Measurements from ENCODE around the gene MFSD1.

Gene MFSD1

GRCh38 chr3:158819282-158819681 lies 17.4 kb downstream of the MFSD1 start:
- DNase-seq (ENCODE audit: low spot score) = no peak

DNA sequence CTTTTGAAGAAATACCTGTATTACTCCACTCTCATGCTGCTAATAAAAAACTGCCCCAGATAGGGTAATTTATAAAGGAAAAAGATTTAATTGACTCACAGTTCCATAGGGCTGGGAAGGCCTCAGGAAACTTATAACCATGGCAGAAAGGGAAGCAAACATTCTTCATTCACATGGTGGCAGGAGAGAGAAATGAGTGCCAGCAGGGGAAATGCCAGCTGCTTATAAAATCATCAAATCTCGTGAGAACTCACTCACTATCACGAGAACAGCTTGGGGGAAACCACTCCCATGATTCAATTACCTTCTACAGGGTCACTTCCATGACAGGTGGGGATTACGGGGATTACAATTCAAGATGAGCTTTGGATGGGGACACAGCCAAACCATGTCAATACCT lies 18.7 kb downstream of the MFSD1 start:
- no peak for DNase-seq (ENCODE audit: low spot score)

DNA sequence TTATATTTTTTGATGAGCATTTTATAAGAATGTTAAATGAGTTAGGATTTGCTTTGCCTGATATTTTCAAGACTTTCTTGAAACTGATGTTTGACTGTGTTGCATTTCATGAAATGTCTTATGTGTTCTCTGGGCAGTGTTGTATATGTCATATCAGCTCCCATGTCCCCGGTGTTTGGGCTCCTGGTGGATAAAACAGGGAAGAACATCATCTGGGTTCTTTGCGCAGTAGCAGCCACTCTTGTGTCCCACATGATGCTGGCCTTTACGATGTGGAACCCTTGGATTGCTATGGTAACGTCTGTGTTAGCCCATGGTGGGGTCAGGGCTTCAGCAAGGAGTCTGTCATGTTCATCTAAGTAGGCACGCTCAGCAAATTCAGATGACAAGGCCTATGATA lies 20.0 kb downstream of the MFSD1 start:
- DNase-seq (ENCODE audit: low spot score) = no peak

DNA sequence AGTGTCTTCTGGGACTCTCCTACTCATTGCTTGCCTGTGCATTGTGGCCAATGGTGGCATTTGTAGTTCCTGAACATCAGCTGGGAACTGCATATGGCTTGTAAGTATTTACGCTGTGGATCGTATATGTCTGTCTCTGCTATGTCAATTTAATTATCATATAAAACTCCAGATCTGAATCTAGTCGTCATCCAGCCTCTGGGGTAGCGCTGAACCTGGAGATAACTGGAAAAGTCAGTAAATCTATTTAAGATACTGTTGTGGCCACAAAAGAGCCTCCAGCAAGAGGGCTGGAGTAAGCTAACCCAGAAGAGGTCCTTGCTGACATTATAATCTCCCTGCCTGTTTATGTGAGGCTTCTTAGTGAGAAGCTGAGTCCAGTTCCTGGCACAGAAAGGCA lies 21.6 kb downstream of the MFSD1 start:
- no peak for DNase-seq (ENCODE audit: low spot score)

- DNase-seq (ENCODE audit: low spot score) = no peak
Observed at GRCh38 chr3:158827773-158828172, 25.9 kb downstream of the MFSD1 start.

- no peak for DNase-seq (ENCODE audit: low spot score)
Observed at GRCh38 chr3:158830391-158830790, 28.5 kb downstream of the MFSD1 start.

- DNase-seq (ENCODE audit: low spot score) = no peak
Observed at GRCh38 chr3:158831861-158832260, 30.0 kb downstream of the MFSD1 start.

GRCh38 chr3:158835631-158836030 lies 33.8 kb downstream of the MFSD1 start:
- DNase-seq (ENCODE audit: low spot score) = no peak

GRCh38 chr3:158836312-158836711 lies 34.5 kb downstream of the MFSD1 start:
- no peak for DNase-seq (ENCODE audit: low spot score)

- no peak for DNase-seq (ENCODE audit: low spot score)
Observed at GRCh38 chr3:158837240-158837639, 35.4 kb downstream of the MFSD1 start.

DNA sequence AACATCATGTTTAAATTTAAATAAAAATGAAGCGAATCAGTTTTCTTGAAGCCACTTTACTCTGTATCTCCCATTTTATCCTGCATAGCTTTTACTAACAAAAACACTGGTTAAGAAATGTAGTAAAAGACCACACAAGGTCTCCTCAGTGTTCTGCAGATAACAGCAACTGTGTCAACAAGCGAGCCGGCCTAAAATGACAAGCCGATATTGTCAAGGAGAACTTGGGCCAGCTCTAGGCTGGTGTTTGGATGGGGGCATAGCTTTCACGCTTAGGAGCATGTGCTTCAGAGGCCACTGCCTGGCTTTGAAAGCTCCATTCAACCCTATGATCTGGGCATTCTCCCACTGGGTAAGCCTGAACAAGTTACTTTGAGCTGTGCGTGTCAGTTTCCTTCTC lies 38.1 kb downstream of the MFSD1 start:
- no peak for DNase-seq (ENCODE audit: low spot score)

- no peak for DNase-seq (ENCODE audit: low spot score)
Observed at GRCh38 chr3:158841387-158841786, 39.5 kb downstream of the MFSD1 start.

GRCh38 chr3:158842976-158843375 lies 41.1 kb downstream of the MFSD1 start:
- no peak for DNase-seq (ENCODE audit: low spot score)

GRCh38 chr3:158845765-158846350 lies 44.0 kb downstream of the MFSD1 start:
- DNase-seq (ENCODE audit: low spot score) = peak; percentile 73

- DNase-seq (ENCODE audit: low spot score) = no peak
Observed at GRCh38 chr3:158846803-158847451, 45.1 kb downstream of the MFSD1 start.

GRCh38 chr3:158847452-158847821 lies 45.6 kb downstream of the MFSD1 start:
- no peak for DNase-seq (ENCODE audit: low spot score)

- no peak for DNase-seq (ENCODE audit: low spot score)
Observed at GRCh38 chr3:158847885-158848284, 46.0 kb downstream of the MFSD1 start.

DNA sequence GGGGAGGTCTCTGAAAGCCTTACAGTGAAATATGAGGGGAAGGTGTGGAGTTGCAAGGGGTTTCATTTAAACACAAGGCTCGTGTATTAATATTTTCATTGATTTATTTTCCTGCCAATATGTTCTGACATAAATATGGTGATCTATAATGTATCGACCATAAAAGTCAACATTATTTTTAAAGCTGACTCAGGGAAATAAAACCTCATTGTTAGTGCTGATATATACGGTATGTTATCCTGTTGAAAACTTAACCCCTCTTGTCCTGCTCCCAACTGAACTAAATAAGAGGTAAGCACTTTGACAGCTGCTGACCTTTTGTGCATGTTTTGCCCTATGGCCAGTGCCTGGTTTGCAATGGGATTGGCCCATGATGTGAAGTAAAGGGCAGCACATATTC lies 47.9 kb downstream of the MFSD1 start:
- DNase-seq (ENCODE audit: low spot score) = no peak

- DNase-seq (ENCODE audit: low spot score) = no peak
Observed at GRCh38 chr3:158859362-158859761, 57.5 kb downstream of the MFSD1 start.

- no peak for DNase-seq (ENCODE audit: low spot score)
Observed at GRCh38 chr3:158863247-158863646, 61.4 kb downstream of the MFSD1 start.

- no peak for DNase-seq (ENCODE audit: low spot score)
Observed at GRCh38 chr3:158864492-158864891, 62.6 kb downstream of the MFSD1 start.

- DNase-seq (ENCODE audit: low spot score) = no peak
Observed at GRCh38 chr3:158875700-158876099, 73.8 kb downstream of the MFSD1 start.
